CD4-positive, alpha-beta T cell treated with Interferon gamma for 1 hour (primary cell): ENCODE data around the gene HELZ.
"Not testable (repeated sequence)": the region's sequence is repeated elsewhere in the genome, so short reads cannot be mapped to it uniquely, and the experiment has no call there.

Source experiments
- DNase-seq: peaks from one replicate; pipeline ENCODE4 v3.0.0-alpha.2; 2020

The HELZ gene

GRCh38 chr17:67047382-67047781 lies 197.6 kb downstream of the HELZ start:
- DNase-seq, result no peak

GRCh38 chr17:67046398-67046797 lies 198.6 kb downstream of the HELZ start:
- no peak for DNase-seq

- no peak for DNase-seq
Observed at GRCh38 chr17:67044940-67045339, 200.1 kb downstream of the HELZ start.

GRCh38 chr17:67044016-67044772 lies 200.8 kb downstream of the HELZ start, which contains the start of gene CACNG1:
TSS of gene CACNG1 (plus strand) at chr17:67044554. CDS start at chr17:67044661, 107 bp downstream.
- DNase-seq, result no peak

DNA sequence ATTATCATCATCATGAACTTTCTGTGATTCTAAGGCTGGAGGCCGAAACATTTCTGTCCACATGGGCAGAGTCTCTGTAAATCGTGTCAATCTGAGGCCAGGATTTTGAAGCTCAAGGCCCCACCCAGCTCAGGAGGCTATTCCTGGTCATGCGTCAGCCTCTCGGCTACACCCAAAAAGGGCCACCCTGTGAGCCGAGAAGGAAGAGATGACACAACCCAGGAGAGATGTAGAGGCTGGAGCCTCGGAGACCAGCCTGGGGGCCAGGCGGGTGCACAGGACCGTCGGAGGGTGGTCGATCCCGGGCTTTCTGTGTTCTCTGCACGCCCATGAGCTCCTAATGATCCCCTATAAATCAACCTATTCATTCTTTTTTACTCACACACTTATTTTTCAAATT lies 201.7 kb downstream of the HELZ start:
- no peak for DNase-seq

DNA sequence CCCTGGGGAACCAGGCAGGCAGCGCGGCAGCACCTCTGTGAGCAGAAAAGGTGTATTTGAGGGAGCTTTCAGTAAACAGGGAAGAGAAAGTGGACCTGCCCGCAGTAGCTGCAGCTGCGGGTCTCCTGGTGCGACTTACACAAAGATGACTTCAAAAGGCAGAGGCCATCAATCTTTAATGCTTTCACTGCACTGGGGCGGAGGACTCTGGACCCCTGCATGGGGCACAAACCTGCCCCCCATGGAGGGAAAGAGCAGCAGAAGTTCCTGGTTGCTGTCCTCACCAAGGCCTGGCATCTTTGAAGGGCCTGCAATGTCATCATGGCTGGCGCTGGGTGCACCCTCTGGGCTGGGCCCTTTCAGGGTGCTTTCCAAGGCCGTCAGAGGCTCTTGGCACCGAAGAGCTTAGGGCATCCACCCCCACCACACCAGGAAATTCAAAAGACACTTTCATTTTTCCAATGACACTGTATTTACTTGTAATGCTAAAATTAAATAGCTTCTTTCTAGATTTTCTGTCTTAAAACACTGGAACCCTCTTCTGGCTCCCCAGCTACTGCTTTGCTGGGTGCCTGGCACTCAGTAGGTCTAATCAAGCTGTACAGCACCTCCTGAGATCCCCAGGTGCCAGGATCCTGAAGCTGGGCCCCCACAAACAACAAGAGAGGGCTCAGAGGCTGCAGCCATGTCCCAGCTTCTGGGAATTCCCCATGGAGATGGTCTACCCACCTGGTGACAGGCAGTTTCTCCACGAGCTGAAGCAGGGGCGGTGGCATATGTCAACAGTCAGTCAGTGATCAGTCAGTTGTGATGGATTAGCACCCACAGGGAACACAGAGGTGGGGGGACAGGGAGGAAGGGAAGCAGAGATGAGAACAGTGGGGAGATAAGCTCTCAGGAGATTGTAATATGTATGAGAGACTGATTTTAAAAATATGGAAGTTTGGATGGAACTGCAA lies 202.8 kb downstream of the HELZ start:
- DNase-seq, result no peak

- DNase-seq, result no peak
Observed at GRCh38 chr17:67041531-67041930, 203.5 kb downstream of the HELZ start.

- not testable (repeated sequence) for DNase-seq
Observed at GRCh38 chr17:67041119-67041518, 203.9 kb downstream of the HELZ start.

DNA sequence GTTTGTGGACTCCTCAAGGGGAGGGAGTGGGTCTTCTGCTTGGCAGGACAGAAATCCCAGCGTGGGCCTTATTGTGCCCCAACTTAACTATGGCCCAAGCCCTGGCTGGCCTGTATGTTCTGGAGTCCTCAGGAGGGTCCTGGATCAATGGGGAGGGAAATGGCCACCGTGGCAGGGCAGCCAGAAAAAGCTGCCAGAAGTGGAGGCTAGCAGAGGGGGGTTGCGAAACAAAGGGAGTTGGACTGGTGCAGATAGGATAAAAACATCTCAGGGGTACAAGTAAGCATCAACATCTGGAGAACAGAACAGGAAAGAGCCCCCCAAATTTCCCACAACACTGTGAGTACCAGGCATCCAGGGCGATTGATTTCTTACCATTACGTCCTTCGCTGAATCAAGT lies 204.3 kb downstream of the HELZ start:
- no peak for DNase-seq

GRCh38 chr17:67038861-67039365 lies 206.1 kb downstream of the HELZ start:
- no peak for DNase-seq

DNA sequence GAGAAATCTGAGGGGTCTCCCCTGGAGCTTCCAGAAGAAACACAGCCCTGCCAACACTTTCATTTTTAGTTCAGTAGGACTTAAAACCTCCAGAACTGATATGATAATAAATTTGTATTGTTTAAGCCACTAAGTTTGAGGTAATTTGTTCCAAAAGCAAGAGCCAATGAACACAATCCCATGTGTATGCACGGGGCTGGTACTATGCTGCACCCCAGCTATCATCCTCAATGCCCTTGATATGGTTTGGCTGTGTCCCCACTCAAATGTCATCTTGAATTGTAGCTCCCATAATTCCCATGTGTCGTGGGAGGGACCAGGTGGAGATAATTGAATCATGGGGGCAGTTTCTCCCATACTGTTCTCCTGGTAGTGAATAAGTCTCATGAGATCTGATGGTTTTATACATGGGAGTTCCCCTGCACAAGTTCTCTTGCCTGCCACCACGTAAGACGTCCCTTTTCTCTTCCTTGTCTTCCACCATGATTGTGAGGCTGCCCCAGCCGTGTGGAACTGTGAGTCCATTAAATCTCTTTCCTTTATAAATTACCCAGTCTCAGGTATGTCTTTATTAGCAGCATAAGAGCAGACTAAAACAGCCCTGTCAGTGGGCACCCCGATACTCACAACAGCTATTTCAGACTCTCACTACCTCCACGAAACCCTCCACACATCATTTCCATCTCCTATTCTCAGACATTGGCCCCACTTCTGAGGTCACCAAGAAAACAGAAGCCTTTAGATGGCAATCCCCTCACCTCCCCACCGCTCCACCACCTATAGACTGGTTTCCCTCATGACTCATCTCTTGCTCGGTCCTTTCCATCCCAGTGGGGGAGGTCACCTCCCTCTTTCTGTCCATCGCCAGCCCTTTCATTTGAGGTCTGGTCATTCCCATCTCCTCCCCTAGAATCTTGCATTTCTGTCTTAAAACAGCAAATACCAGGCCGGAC lies 209.6 kb downstream of the HELZ start:
- DNase-seq, result no peak

DNA sequence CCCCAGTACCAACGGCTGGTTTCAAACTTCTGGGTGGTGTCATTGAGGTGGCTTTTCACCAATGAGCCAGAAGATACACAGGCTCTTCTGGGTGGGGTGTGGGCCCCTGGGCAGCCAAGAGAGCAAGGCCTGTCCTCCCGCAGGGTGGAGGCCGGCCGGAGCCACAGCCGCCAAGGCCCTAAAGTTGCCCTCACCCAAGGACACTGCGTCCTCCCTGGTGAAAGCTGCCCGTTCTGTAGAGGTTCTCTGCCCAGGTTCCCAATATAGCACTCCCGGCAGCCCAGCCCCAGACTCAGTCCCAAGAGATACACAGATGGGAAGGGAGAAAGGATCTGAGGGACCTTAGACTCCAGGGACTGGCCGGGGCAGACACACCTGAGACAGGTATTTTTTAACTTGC lies 211.4 kb downstream of the HELZ start:
- no peak for DNase-seq

DNA sequence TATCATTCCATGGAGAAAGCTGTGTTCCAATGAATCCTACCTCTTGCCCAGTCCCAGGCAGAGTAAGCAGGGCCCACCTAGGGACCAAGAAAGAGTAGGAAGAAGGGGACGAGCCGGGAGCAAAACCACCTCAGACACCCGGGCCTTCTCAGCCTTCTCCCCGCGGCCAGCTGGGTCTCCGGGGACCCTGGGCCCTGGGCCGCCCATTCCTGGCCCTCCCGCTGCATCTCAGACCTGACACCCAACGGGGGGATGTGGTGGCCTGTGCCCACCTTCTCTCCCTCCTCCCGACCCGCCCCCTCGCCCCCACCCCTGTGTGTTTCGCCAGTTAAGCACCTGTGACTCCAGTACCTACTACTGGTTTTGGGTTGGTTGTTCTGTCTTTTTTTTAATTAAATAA lies 212.0 kb downstream of the HELZ start:
- DNase-seq, result no peak

DNA sequence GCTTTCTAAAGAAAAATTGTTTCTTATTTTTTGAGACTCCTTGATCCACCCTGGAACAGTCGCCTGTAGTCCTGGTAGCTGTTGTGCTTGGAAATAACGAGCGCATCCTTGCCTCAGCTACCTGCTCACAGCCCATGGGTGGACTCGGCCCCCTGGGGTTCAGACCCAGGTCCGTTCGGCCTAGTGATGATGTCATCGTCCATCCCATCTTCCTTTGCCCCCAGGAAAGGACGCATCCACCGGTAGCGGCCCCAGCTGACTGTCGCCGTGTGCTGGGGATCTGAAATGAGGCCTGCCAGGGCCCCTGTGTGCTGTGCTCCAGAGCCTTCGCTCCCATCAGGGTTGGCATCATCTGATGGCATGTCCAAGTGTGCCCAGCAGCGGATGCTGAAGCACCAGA lies 212.6 kb downstream of the HELZ start:
- no peak for DNase-seq

DNA sequence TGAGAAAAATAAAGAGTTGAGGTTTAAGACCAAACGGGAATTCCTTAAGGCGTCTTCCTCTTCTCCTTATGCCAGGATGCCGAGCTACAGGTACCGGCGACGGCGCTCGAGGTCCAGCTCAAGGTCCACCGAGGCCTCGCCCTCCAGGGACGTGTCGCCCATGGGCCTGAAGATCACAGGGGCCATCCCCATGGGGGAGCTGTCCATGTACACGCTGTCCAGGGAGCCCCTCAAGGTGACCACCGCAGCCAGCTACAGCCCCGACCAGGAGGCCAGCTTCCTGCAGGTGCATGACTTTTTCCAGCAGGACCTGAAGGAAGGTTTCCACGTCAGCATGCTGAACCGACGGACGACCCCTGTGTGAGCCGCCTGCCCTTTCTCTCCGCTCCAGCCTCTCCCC lies 214.4 kb downstream of the HELZ start:
- no peak for DNase-seq

DNA sequence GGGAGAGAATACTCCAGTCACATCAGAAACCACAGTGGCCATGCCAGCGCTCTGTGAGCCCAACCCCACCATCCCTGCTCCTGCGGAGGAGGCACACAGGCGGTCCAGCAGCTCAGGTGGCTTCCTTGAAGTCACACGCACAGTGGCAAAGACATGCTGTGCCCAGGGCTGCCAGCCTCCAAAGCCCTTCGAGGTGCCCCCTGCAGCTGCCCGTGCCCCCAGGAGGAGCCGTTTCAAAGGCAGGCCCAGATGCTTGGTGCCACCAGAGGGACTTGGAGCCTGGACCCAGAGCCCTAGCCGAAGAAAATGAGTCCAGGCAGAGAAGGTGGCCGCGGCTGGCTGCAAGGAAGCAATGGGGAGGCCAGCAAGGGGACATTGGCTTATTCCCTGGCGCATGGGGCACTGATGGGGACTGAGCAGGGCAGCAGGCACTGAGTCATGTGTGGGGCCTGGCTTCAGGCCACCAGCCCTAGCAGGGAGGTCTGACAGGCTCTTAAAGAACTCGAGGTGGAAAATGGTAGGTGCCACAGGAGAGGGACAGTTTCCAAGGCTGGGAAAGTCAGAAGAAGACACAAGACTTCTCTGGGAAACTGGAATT lies 217.9 kb downstream of the HELZ start:
- DNase-seq, result no peak

DNA sequence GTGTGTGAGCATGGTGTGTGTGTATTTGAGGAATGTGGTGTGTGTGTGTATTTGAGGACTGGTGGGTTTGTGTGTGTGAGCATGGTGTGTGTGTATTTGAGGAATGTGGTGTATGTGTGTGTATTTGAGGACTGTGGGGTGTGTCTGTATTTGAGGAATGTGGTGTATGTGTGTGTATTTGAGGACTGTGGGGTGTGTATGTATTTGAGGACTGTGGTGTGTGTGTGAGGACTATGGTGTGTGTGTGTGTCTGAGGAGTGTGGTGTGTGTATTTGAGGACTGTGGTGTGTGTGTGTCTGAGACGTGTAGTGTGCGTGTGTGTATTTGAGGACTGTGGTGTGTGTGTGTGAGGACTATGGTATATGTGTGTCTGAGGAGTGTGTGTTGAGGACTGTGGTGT lies 218.7 kb downstream of the HELZ start:
- DNase-seq, result no peak

DNA sequence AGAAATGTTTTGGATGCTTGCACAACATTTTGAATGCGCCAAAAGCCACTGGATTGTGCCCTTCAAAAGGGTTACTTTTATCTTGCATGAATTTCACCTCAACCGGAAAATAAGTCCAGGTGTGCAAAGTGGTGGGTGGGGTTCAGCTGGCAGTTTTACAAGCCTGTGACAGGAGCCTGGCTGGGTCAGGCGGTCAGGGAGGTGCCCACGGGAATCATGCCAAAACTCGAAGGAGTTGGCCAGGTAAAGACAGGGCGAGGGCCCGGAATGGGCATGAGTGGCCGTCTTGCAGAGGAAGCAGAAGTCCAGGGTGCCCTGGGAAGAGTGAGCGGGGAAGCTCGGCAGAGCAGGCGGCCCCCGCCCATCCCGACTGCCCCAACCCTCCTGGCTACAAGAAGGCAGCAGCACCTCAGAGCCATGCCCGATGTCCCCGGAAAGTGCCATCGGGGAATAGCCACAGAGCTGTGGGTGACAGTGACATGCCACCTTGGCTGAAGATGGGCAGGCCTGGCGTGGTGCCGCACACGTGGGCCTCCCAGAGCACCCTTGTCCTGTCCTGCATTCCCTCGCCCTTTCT lies 219.7 kb downstream of the HELZ start:
- no peak for DNase-seq

GRCh38 chr17:67024736-67025135 lies 220.3 kb downstream of the HELZ start:
- DNase-seq, result no peak

DNA sequence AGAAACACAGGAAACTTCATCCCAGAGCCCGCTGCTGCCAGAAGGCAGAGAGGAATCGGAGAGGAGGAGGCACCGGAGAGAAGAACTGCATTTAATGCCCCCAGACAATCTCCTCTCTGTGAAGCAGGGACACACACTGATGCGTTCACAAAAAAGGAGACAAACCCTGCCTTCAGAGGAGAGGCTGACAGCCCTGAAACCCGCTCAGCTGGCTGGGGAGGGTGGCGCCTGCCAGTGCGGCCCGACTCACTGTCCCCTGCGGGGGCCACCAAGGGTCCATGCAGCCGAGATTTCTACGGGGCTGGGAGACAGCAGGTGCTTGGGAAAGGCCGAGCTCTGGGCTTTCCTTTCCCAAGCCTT lies 222.6 kb downstream of the HELZ start:
- no peak for DNase-seq

DNA sequence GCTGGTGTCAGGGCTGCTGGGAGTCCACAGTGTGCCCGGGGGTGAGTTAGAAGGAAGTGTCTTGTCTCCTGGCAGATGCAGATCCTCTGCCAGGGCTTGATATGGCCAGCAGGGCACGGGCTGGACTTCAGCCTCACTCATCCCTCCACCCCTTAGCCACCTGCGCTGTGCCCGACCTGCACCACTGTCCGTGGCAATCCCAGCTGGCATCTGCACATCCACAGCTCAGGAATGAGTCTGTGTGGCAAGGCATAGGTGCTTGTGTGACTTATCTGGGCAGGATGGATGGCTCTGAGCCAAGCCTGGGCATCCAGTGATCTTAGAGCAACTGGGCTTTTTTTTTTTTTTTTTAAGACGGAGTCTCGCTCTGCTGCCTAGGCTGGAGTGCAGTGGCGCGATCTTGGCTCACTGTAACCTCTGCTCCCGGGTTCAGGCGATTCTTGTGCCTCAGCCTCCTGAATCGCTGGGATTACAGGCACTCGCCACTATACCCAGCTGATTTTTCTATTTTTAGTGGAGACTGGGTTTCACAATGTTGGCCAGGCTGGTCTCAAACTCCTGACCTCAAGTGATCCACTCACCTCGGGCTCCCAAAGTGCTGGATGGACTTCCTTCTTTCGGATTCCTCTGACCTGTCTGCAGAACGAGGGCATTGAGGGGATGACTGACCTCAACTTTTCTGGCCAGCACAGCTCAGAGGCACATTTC lies 223.1 kb downstream of the HELZ start:
- no peak for DNase-seq
